ENCODE results near the gene NPHP1. TPM values are rescaled to one million over a fixed set of nuclear protein-coding genes. Genes with fewer than 3 reads are reported as not detected.

Gene NPHP1

Small RNA genes within 50 kb of the gene (small RNA-seq; reads per million reads assigned to genes)
- not detected for gene MIR4436B1 (ENCODE audit: insufficient read depth)
